HCT116 (cell line): ENCODE results near the gene LAMTOR4. TPM values are rescaled to one million over a fixed set of nuclear protein-coding genes. Genes with fewer than 3 reads are reported as not detected.

Experiments
- CBX3 ChIP-seq: IDR thresholded peaks from 2 replicates; pipeline ENCODE4 v1.6.1; 2012; ENCODE audit warnings: low read depth
- ELF1 ChIP-seq: IDR thresholded peaks from 2 replicates; pipeline ENCODE4 v1.6.1; 2012; ENCODE audit warnings: low read depth, borderline replicate concordance
- MAX ChIP-seq: IDR thresholded peaks from 2 replicates; pipeline ENCODE4 v1.6.1; 2012
- RAD21 ChIP-seq: IDR thresholded peaks from 2 replicates; pipeline ENCODE4 v1.6.1; 2012; ENCODE audit warnings: low read depth, mild to moderate bottlenecking
- REST ChIP-seq: IDR thresholded peaks from 2 replicates; pipeline ENCODE4 v1.6.1; 2012; ENCODE audit warnings: low read depth
- SP1 ChIP-seq: IDR thresholded peaks from 2 replicates; pipeline ENCODE4 v1.6.1; 2012; ENCODE audit warnings: low read depth
- ZBTB33 ChIP-seq: IDR thresholded peaks from 2 replicates; pipeline ENCODE4 v1.6.1; 2011; ENCODE audit warnings: mild to moderate bottlenecking, low read length, moderate library complexity; ENCODE audit not compliant: insufficient replicate concordance; ENCODE audit errors: extremely low read depth
- ZNF274 ChIP-seq: fragments of 200-500 bp; sonication (Bioruptor generic); IDR thresholded peaks from 2 replicates; pipeline ENCODE4 v1.6.1; 2014; ENCODE audit warnings: mild to moderate bottlenecking, low read depth, low read length, inconsistent platforms
- total RNA-seq: library from RNA; stranded (reverse); gene quantifications from one replicate; pipeline ENCODE4 v1.2.1, GENCODE V29; 2021; ENCODE audit not compliant: unreplicated experiment

The LAMTOR4 gene
- total RNA-seq, 1 experiment from 2014 or later, result 152 TPM

DNA sequence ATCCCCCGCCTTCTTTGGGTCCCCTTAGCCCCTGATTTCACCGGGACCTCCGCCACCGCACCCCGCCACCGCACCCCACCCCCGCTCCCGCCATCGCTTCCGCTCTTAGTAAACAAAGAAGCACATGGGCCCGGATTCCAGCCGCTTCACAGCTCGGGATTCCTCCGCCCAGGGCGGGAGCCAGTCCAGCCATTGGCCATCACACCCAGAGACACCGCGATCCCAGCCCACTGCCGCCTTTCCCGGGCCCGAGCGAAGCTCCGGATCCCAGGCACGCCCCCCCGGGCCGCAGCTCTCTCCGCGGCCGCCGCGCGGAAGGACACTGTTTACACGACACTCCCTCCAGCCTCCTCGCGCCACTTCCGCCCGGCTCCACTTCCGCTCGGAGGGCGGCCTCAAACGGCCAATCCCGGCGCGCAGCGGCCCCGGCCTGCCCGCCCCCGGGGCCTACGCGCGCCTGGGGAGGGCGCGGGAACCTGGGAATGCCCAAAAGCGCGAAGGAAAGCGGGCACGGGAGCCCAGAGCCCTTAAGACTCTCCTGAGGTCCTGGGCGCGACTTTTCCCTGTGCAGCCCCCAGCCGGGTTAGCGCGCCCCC lies 48.2 kb upstream of the LAMTOR4 start (continued):
- TF ChIP-seq ZBTB33, result peak; percentile 47
- no peak for TF ChIP-seq SP1
- TF ChIP-seq CBX3, result no peak
- no peak for TF ChIP-seq ELF1
- no peak for TF ChIP-seq ZNF274
- TF ChIP-seq MAX, result no peak
- TF ChIP-seq REST, result no peak
- no peak for TF ChIP-seq RAD21
- TF ChIP-seq, all 23 proteins: peak for 5
